PFSK-1 (cell line): ENCODE measurements around the gene PANK4.

Experiments used
- REST ChIP-seq, 2 experiments: IDR thresholded peaks; 2 replicates each; pipeline versions ENCODE4 v1.6.1 to v1.8.0; 2011 to 2012; ENCODE audit warnings: low read depth in 2 of 2, low read length in 2 of 2, control low read depth in 1 of 2, inconsistent platforms in 1 of 2, mild to moderate bottlenecking in 1 of 2, moderate library complexity in 1 of 2; ENCODE audit not compliant: insufficient read depth in 1 of 2
- TAF1 ChIP-seq: IDR thresholded peaks from 2 replicates; pipeline ENCODE4 v1.6.1; 2012; ENCODE audit warnings: low read length, control low read depth, borderline replicate concordance; ENCODE audit not compliant: insufficient read depth

GRCh38 chr1:2564006-2564814 is 37.8 kb upstream of the PANK4 start:
- no peak for TF ChIP-seq REST (IDR thresholded peaks at IDR 0.05; ENCODE audit: insufficient read depth in 1 of 2, low read depth in 2 of 2, low read length in 2 of 2)
- no peak for TF ChIP-seq TAF1
